ENCODE results near the gene L3HYPDH. TPM values are rescaled to one million over a fixed set of nuclear protein-coding genes. Genes with fewer than 3 reads are reported as not detected.
A peak's percentile ranks its signal among the peaks of the same experiment; 100 is the strongest.

The L3HYPDH gene
- total and polyA plus RNA-seq, 2 of the 13 experiments (the other 11 are each of a cell fraction or from before 2014, with no cell fraction given) = 30.5 to 36.6 TPM

GRCh38 chr14:59464486-59465315 lies 19.5 kb downstream of the L3HYPDH start (continued):
- no peak for TF ChIP-seq MXI1 (IDR thresholded peaks at IDR 0.05; ENCODE audit: borderline replicate concordance, low read depth, low read length)
- no peak for TF ChIP-seq MTERF4 (CRISPR knock-in tag; IDR thresholded peaks at IDR 0.05)
- no peak for TF ChIP-seq GLI4 (CRISPR knock-in tag; IDR thresholded peaks at IDR 0.05; ENCODE audit: borderline replicate concordance)
- no peak for TF ChIP-seq TEF (CRISPR knock-in tag; IDR thresholded peaks at IDR 0.05)
- 0 out of 2 replicates have a peak, but pooled peaks have one; percentile 35 for TF ChIP-seq ZNF510 (CRISPR knock-in tag; IDR thresholded peaks at IDR 0.05; ENCODE audit: low read depth)
- no peak for TF ChIP-seq JUNB (CRISPR knock-in tag; IDR thresholded peaks at IDR 0.05; ENCODE audit: borderline replicate concordance)
- no peak for TF ChIP-seq ZBTB39 (CRISPR knock-in tag; IDR thresholded peaks at IDR 0.05)
- TF ChIP-seq SRSF4 (IDR thresholded peaks at IDR 0.05; ENCODE audit: low read depth, low read length, poor library complexity, severe bottlenecking) = no peak
- TF ChIP-seq PHF20 (CRISPR knock-in tag; IDR thresholded peaks at IDR 0.05) = no peak
- no peak for TF ChIP-seq EHMT2 (IDR thresholded peaks at IDR 0.05; ENCODE audit: borderline replicate concordance, low read depth, low read length)
- peak; percentile 67 for TF ChIP-seq KDM2A (CRISPR knock-in tag; IDR thresholded peaks at IDR 0.05; ENCODE audit: borderline replicate concordance, low read depth)
- peak; percentile 76 for TF ChIP-seq ZNF687 (CRISPR knock-in tag; IDR thresholded peaks at IDR 0.05)
- TF ChIP-seq SNAPC4 (CRISPR knock-in tag; IDR thresholded peaks at IDR 0.05) = no peak
- no peak for TF ChIP-seq MBNL3 (CRISPR knock-in tag; conservative IDR thresholded peaks at IDR 0.05)
